Activated naive CD4-positive, alpha-beta T cell treated with anti-CD3 and anti-CD28 coated beads for 36 hours (primary cell): ENCODE data around the gene ZNFX1. TPM values are rescaled to one million over a fixed set of nuclear protein-coding genes. Genes with fewer than 3 reads are reported as not detected.
A peak's percentile ranks its signal among the peaks of the same experiment; 100 is the strongest.
"Not testable (repeated sequence)": the region's sequence is repeated elsewhere in the genome, so short reads cannot be mapped to it uniquely, and the experiment has no call there.

Source experiments
- CTCF ChIA-PET: fragments of 350-600 bp; sonication (Branson Sonifier 250); formaldehyde crosslinking; loops from one replicate; lab custom pipeline; 2021; ENCODE audit warnings: antibody characterized with exemption; lab: Charles Lee
- DNase-seq: peaks from one replicate; pipeline ENCODE4 v3.0.0-alpha.2; 2020
- H3K27ac Mint-ChIP-seq: one replicate; pipeline ENCODE4 v1.8.0; 2021; ENCODE audit warnings: mild to moderate bottlenecking, mixed read lengths
- H3K27me3 Mint-ChIP-seq: one replicate; pipeline ENCODE4 v1.8.0; 2021; ENCODE audit warnings: low read depth, mixed read lengths
- H3K36me3 Mint-ChIP-seq: one replicate; pipeline ENCODE4 v1.8.0; 2021; ENCODE audit warnings: low read depth, mixed read lengths
- H3K4me1 Mint-ChIP-seq: one replicate; pipeline ENCODE4 v1.8.0; 2021; ENCODE audit warnings: low read depth, mixed read lengths
- H3K4me3 Mint-ChIP-seq: one replicate; pipeline ENCODE4 v1.8.0; 2021; ENCODE audit warnings: mild to moderate bottlenecking, moderate library complexity, mixed read lengths
- H3K9me3 Mint-ChIP-seq: one replicate; pipeline ENCODE4 v1.8.0; 2021; ENCODE audit warnings: mixed read lengths
- intact Hi-C: fragments of 100-400 bp; cut with micrococcal nuclease; formaldehyde crosslinking; loops from one replicate; pipeline ENCODE4 v1.15.1; 2023
- total RNA-seq, 2 experiments: library from RNA; stranded (reverse); gene quantifications; one replicate each; pipeline ENCODE4 v1.2.3, GENCODE V29; 2021

Gene ZNFX1
- total RNA-seq, 2 experiments from 2014 or later: 18.2 to 19.0 TPM

- CTCF ChIA-PET: interaction anchor here (0.5 kb wide), 1 partner anchor 75 kb away, joined by 3 read pairs; no protein-coding TSS in a partner anchor
- Mint-ChIP-seq H3K27me3 (no peaks in the 10 kb centered on the region), H3K4me1 (no peaks in the 10 kb centered on the region), H3K27ac (no peak overlapping the region), H3K36me3 (peaks cover 31% of the 10 kb centered on the region), H3K9me3 (no peaks in the 10 kb centered on the region), H3K4me3 (no peak overlapping the region)
- no peak for DNase-seq
- intact Hi-C loops: no loop called here
Measured at GRCh38 chr20:49231471-49231870, 46.4 kb downstream of the ZNFX1 start.

- H3K27me3 Mint-ChIP-seq: no peaks in the 10 kb centered on the region
- H3K4me1 Mint-ChIP-seq: no peaks in the 10 kb centered on the region
- CTCF ChIA-PET: interaction anchor here (0.5 to 0.9 kb wide), 2 partner anchors 74 to 98 kb away, joined by 3 to 4 read pairs; no protein-coding TSS in a partner anchor
- no peak overlapping the region for H3K4me3 Mint-ChIP-seq
- H3K36me3 Mint-ChIP-seq: peaks cover 36% of the 10 kb centered on the region
- no peaks in the 10 kb centered on the region for H3K9me3 Mint-ChIP-seq
- H3K27ac Mint-ChIP-seq: no peak overlapping the region
- intact Hi-C loops: no loop called here
- DNase-seq: no peak
Measured at GRCh38 chr20:49230561-49231133, 47.2 kb downstream of the ZNFX1 start.

GRCh38 chr20:49230021-49230420 is 47.8 kb downstream of the ZNFX1 start:
- Mint-ChIP-seq H3K4me3 (no peak overlapping the region), H3K4me1 (no peaks in the 10 kb centered on the region), H3K27me3 (no peaks in the 10 kb centered on the region), H3K9me3 (no peaks in the 10 kb centered on the region), H3K36me3 (peaks cover 41% of the 10 kb centered on the region), H3K27ac (no peak overlapping the region)
- DNase-seq: no peak
- CTCF ChIA-PET: no interaction called here
- intact Hi-C loops: no loop called here

- intact Hi-C loops: no loop called here
- Mint-ChIP-seq H3K36me3 (peaks cover 42% of the 10 kb centered on the region), H3K4me1 (no peaks in the 10 kb centered on the region), H3K27ac (no peak overlapping the region), H3K9me3 (no peaks in the 10 kb centered on the region), H3K27me3 (no peaks in the 10 kb centered on the region), H3K4me3 (no peak overlapping the region)
- CTCF ChIA-PET: no interaction called here
- no peak for DNase-seq
Measured at GRCh38 chr20:49229381-49229780, 48.5 kb downstream of the ZNFX1 start.

- CTCF ChIA-PET: no interaction called here
- intact Hi-C loops: no loop called here
- H3K27me3 Mint-ChIP-seq: no peaks in the 10 kb centered on the region
- DNase-seq: no peak
- no peak overlapping the region for H3K27ac Mint-ChIP-seq
- no peaks in the 10 kb centered on the region for H3K9me3 Mint-ChIP-seq
- peaks cover 38% of the 10 kb centered on the region for H3K36me3 Mint-ChIP-seq
- no peaks in the 10 kb centered on the region for H3K4me1 Mint-ChIP-seq
- no peak overlapping the region for H3K4me3 Mint-ChIP-seq
Measured at GRCh38 chr20:49228676-49229075, 49.2 kb downstream of the ZNFX1 start.

GRCh38 chr20:49225896-49226295 is 52.0 kb downstream of the ZNFX1 start:
- H3K36me3 Mint-ChIP-seq: peaks cover 48% of the 10 kb centered on the region
- no peaks in the 10 kb centered on the region for H3K27me3 Mint-ChIP-seq

GRCh38 chr20:49219924-49220831 is 57.7 kb downstream of the ZNFX1 start:
- CTCF ChIA-PET: interaction anchor here (0.6 to 7.1 kb wide), 3 partner anchors 89 to 116 kb away, joined by 3 to 114 read pairs (median 3); no protein-coding TSS in a partner anchor
- H3K27ac Mint-ChIP-seq: peak overlapping the region; percentile 95
- H3K36me3 Mint-ChIP-seq: peaks cover 26% of the 10 kb centered on the region
- intact Hi-C loops: loop anchor here (1.0 kb wide), 3 partner anchors 32 to 174 kb away; partner anchors contain the start of genes CSE1L and STAU1
- peaks cover 25% of the 10 kb centered on the region for H3K4me1 Mint-ChIP-seq
- H3K4me3 Mint-ChIP-seq: peak overlapping the region; percentile 94
- H3K27me3 Mint-ChIP-seq: no peaks in the 10 kb centered on the region
- no peak for DNase-seq
- H3K9me3 Mint-ChIP-seq: no peaks in the 10 kb centered on the region

More at GRCh38 chr20:49225896-49226295, 52.0 kb downstream of the ZNFX1 start:
- DNase-seq: no peak
- no peak overlapping the region for H3K4me3 Mint-ChIP-seq
- peaks cover 5% of the 10 kb centered on the region for H3K4me1 Mint-ChIP-seq
- H3K27ac Mint-ChIP-seq: no peak overlapping the region
- CTCF ChIA-PET: no interaction called here
- intact Hi-C loops: no loop called here
- H3K9me3 Mint-ChIP-seq: no peaks in the 10 kb centered on the region

- Mint-ChIP-seq H3K4me3 (peak within 1 kb of the TSS; percentile 94), H3K27ac (peak within 1 kb of the TSS; percentile 95), H3K9me3 (no peaks in the 10 kb centered on the region), H3K4me1 (peaks cover 25% of the 10 kb centered on the region), H3K27me3 (no peaks in the 10 kb centered on the region), H3K36me3 (peaks cover 20% of the 10 kb centered on the region)
- peak; percentile 98 for DNase-seq
- CTCF ChIA-PET: interaction anchor here (0.6 to 7.1 kb wide), 5 partner anchors 17 to 115 kb away, joined by 3 to 114 read pairs (median 4); no protein-coding TSS in a partner anchor
- intact Hi-C loops: loop anchor here (1.0 kb wide), 3 partner anchors 31 to 173 kb away; partner anchors contain the start of genes CSE1L and STAU1
Measured at GRCh38 chr20:49219091-49219923, 58.5 kb downstream of the ZNFX1 start, which contains the start of gene DDX27. DDX27 (plus strand) TSS chr20:49219416; CDS start chr20:49219449, 33 bp downstream.

- peak; percentile 14 for DNase-seq
- peak overlapping the region; percentile 94 for H3K4me3 Mint-ChIP-seq
- peaks cover 17% of the 10 kb centered on the region for H3K36me3 Mint-ChIP-seq
- H3K27ac Mint-ChIP-seq: peak overlapping the region; percentile 95
- H3K27me3 Mint-ChIP-seq, H3K9me3 Mint-ChIP-seq: not testable (repeated sequence)
- intact Hi-C loops: loop anchor here (1.0 kb wide), 3 partner anchors 30 to 172 kb away; partner anchors contain the start of genes CSE1L and STAU1
- CTCF ChIA-PET: interaction anchor here (0.7 to 7.1 kb wide), 4 partner anchors 17 to 87 kb away, joined by 3 to 114 read pairs (median 20); no protein-coding TSS in a partner anchor
- peaks cover 25% of the 10 kb centered on the region for H3K4me1 Mint-ChIP-seq
Measured at GRCh38 chr20:49218739-49219090, 59.1 kb downstream of the ZNFX1 start.

GRCh38 chr20:49216991-49217578 is 60.8 kb downstream of the ZNFX1 start:
- peaks cover 10% of the 10 kb centered on the region for H3K36me3 Mint-ChIP-seq
- peak overlapping the region; percentile 66 for H3K27ac Mint-ChIP-seq
- peaks cover 25% of the 10 kb centered on the region for H3K4me1 Mint-ChIP-seq
- peak; percentile 99 for DNase-seq
- intact Hi-C loops: loop anchor here (1.0 to 2.0 kb wide), 4 partner anchors 56 to 230 kb away; no protein-coding TSS in a partner anchor
- no peaks in the 10 kb centered on the region for H3K27me3 Mint-ChIP-seq
- H3K4me3 Mint-ChIP-seq: peak overlapping the region; percentile 39
- CTCF ChIA-PET: interaction anchor here (0.6 to 7.1 kb wide), 42 partner anchors 11 to 351 kb away, joined by 3 to 114 read pairs (median 4); partner anchors contain the start of gene CSE1L
- no peaks in the 10 kb centered on the region for H3K9me3 Mint-ChIP-seq

GRCh38 chr20:49215232-49215631 is 62.6 kb downstream of the ZNFX1 start:
- DNase-seq: no peak
- Mint-ChIP-seq H3K4me3 (no peak overlapping the region), H3K36me3 (no peaks in the 10 kb centered on the region), H3K4me1 (peaks cover 15% of the 10 kb centered on the region), H3K27me3 (no peaks in the 10 kb centered on the region), H3K27ac (no peak overlapping the region), H3K9me3 (peaks cover 3% of the 10 kb centered on the region)
- CTCF ChIA-PET: interaction anchor here (0.6 to 7.1 kb wide), 5 partner anchors 18 to 88 kb away, joined by 3 to 114 read pairs (median 3); no protein-coding TSS in a partner anchor
- intact Hi-C loops: no loop called here
